Stimulated activated CD4-positive, alpha-beta T cell treated with anti-CD3 and anti-CD28 coated beads, Interleukin-2, amount 100 ng/mL, for 24 hours (primary cell): ENCODE results near the gene GALNT16.
"Not testable (repeated sequence)": the region's sequence is repeated elsewhere in the genome, so short reads cannot be mapped to it uniquely, and the experiment has no call there.

Experiments used
- DNase-seq, 2 donors: peaks; one replicate each; pipeline ENCODE4 v3.0.0-alpha.2; 2020

GALNT16 gene

DNA sequence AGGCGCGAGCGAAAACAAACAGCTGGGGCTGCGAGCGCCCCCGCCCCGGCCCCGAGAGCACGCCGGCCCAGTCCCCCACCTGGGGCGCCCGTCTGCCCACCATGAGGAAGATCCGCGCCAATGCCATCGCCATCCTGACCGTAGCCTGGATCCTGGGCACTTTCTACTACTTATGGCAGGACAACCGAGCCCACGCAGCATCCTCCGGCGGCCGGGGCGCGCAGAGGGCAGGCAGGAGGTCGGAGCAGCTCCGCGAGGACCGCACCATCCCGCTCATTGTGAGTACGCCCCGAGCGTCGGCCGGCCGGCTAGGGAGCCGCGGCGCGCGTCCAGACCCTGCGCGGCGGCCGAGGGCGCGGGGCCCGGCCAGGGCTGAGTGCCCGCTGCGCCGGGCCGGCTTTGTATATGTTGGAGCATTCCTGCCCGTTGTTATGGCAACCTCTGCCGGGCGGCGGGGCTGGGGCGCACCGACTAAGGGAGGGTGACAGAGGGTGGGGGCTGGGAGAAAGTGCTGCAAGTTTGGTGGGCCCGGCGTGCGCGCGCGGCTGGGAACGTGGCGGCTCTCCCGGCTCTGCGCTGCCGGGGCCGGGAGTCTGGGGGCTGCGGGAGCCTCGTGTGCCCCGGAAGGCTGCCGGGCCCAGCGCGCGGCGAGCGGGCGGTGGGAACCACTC, 367 bp downstream of the GALNT16 start:
- DNase-seq: peak in 1 of 2 donors; percentile 26

DNA sequence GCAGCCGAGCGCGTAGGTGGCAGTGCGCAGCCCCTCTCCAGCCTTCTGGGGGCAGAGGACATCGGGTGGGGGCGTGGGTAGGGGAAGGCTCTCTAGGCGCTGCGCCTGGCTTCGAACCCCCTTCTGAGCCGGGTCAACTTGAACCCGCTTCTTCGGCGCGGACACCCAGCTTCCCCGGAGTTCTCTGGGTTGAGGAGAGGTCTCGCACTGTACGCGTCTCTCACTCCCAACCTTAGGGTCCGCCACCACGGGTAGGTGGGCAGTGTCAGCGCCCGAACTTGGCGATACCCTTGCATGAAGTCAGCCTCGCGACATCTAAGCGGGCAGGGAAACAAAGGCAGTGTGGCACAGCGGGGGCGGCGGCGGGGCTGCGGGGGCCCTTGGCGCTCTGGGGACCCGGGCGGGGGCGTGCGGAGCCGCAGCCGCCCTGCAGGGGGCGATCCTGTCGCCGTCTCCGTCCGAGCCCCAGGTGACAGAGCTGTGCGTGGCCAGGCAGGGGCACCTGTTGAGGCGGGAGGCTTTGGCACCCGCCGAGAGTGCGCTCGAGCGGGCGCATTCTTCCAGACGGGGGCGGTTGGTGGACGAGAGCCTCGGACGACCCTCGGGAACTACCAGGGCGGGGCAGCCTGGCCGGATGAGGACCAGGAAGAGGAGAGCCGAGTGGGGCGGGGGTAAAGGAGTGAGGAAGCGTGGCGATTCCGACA, 1.1 kb downstream of the GALNT16 start:
- peak; percentile 44 to 67 for DNase-seq

DNA sequence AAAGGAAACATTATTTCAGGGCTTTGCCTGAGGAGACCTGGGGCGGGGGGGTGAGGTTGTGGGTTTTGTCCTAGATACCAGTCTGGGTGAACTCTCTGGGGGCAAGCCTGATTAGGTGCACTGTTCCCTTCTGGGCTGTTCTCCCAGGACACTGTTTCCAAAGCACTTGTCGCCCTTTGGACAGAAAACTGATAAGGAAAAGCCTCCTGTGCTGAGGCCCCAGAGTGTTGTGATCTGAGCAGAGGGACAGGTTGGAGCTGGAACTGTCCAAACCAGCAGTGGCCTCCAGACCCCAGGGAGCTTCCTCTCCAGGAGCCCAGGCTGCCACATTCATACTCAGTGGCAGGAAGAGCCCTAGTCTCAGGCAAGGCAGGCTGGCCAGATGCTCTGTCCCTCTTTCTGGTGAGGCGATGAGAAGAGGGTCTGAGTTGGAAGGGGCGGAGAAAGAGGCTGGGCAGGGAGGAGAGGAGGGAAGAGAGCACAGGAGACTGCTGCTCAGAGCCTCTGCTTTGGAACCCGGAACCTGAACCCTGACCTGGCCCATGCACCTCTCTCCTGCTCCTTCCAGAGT, 1.9 kb downstream of the GALNT16 start:
- DNase-seq: no peak

DNA sequence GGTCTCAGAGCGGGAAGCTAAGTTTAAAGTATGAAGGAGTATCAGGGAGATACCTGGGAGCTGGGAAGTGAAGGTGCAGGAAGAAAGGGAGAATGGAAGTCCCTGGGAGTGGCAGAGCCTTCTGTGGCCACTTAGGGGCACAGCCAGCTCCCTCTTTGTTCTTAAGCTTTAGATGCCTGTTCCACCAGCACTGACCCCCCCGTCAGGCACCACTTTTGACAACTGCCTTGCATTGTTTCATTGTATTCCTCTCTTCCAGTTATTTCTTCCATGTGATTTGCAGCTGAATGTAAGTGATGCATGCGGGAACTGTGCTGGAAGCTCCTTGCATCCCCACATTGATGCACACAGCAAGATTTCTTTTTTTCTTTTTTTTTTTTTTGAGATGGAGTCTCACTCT, 2.6 kb downstream of the GALNT16 start:
- DNase-seq: no peak

DNA sequence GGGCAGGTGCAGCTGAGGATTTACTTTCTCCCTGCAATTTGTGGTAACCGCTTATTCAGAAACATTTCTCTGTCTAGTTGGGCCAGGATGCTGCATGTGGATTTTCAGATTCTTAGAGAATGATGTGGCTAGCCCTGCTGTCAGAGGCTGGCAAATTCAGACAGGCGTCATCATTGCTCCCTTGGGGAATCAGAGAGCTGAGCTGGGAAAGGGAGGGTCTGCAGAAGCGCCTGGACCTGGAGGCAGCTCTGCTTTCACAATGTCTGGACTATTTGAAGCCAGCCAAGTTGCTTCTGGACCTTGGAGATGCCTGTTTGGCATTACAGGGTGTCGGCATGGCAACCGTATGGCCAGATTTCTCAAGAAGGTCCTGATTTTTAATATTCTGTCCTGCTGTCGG, 3.4 kb downstream of the GALNT16 start:
- DNase-seq: no peak

DNA sequence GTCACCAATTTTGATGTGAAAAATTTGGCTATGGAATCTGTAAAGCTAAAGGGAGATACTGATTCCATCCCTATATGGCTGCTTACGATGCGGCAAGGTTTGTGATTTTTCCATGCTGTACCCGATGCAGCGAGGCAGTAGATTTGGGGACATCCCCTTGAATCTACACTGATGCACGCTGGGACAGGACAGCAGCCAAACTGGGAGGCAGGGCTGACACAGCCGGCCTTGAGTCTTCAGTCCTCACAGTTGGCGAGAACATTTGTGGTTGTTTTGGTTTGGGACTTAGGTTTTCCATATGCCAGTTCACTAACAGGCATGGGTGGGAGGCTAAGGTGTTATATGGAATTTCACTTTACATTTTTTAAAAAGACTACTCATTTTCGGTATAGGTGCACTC, 3.8 kb downstream of the GALNT16 start:
- no peak for DNase-seq

DNA sequence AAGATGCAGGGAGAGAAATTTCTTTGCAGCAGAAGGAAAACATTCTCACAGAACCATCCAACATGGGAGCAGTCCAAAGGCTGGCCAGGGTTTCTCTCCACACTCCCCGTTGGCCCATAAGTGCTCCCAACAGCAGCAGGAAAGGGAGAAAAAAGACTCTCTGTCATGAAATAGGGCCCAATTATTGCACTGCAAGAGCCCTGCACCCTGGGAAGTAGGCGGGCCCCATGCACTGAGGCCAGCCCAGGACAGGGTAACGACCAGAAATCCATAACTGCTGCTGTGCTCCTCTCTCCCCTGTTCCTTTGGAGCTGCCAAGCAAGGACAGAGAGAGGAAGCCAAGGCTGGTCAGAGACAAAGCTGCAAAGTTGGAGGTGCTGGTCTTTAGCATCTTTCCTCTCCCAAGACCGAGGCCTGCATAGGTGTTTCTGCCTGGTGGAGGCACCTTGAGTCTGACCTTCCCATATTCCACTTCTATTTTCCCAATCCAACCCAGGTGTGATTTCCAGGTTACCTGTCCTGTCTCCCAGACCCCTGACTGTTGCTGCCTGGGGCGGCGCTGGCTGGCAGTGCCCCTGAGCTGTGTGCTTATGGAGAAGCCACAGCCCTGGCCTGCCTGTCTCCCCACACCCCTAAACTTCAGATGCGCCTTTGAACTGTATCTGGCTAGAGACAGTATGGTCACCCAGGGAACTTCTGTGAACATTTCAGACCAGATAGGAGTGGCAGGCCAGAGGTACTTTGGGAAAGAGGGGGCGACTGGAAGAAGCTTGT, 6.8 kb downstream of the GALNT16 start:
- no peak for DNase-seq

DNA sequence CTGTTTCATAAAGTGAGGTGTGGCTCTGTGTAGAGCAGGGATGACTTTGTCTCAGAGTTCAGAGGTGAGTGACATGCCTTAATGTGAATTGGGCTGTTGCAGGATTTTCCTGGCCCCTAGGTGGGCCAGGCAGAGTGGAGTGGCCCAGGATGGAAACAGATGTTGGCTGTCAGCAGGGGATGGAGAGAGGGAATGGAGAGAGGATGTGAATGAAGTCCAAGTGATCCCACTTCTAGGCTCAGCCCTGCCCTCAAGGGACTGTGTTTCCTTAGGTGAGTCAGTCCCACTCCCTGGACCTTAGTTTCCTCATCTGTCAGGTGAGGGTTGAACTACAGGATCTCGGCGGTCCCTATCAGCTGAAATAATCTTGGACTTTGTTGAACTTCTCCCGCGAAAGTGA, 7.5 kb downstream of the GALNT16 start:
- no peak for DNase-seq

DNA sequence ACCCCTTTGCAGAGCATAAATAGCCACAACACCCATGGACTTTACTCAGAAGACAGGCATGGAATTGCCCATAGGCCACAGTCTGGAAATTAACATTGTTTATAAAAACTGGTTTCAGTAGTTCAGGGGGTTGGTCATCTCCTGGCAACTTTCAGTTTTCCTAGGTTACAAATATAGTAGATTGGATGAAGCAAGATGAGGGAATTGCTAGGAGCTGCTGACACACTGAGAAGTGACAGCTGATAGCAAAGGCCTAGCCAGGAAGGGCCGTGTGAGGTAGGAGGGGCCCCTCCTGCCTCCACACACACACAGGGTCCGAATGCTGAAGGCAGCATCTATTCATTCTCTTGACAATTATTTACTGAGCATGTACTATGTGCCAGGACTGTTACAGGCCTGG, 8.3 kb downstream of the GALNT16 start:
- DNase-seq: no peak

DNA sequence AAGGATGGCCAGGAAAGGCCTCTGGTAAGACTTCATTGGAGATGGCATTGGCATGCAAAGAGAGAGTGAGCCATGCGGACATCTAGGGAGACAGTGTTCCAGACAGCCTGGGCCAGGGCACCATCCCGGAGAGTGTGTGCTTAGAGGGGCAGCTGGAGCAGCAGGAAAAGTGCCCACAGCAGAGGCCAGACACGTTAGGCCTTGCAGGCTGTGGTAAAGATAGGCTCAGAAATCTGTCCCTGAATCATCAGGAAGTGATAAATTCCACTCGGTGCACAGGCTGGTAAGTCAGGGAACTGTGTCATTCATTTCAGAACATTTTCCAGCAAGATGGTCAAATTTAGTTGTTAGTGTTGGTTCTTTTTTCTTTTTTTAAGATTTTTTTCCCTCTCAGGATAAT, 8.8 kb downstream of the GALNT16 start:
- DNase-seq: no peak

DNA sequence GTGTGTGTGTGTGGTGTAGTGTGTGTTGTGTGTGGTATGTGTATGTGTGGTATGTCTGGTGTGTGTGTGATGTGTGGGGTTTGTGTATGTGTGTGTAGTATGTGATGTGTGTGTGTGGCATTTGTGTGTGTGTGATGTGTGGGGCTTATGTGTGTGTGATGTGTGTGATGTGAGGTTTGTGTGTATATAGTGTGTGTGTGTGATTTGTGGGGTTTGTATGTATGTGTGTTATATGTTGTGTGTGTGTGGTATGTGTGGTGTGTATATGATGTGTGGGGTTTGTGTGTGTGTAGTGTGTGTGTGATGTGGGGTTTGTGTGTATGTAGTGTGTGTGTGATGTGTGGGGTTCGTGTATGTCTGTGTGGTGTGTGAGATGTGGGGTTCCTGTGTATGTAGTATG, 9.4 kb downstream of the GALNT16 start:
- no peak for DNase-seq

DNA sequence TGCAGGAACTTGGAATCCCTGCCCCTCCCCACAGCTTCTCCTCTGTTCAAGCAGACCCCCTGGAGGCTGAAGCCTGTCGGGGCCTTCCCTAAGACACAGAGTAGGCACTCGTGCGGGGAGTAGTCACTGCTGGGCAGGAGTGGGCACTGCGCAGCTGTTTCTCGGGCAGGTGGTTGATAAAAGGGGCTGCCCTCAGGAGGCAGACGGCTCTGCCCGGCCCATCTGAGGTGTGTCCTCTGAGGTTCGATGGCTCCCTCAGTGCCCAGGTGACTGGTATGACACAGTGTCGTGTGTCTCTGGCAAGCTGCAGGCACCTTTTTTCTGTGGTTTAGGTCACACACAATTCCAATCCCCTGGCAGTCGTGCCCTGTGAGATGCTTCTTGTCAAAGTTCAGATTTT, 10.1 kb downstream of the GALNT16 start:
- no peak for DNase-seq

DNA sequence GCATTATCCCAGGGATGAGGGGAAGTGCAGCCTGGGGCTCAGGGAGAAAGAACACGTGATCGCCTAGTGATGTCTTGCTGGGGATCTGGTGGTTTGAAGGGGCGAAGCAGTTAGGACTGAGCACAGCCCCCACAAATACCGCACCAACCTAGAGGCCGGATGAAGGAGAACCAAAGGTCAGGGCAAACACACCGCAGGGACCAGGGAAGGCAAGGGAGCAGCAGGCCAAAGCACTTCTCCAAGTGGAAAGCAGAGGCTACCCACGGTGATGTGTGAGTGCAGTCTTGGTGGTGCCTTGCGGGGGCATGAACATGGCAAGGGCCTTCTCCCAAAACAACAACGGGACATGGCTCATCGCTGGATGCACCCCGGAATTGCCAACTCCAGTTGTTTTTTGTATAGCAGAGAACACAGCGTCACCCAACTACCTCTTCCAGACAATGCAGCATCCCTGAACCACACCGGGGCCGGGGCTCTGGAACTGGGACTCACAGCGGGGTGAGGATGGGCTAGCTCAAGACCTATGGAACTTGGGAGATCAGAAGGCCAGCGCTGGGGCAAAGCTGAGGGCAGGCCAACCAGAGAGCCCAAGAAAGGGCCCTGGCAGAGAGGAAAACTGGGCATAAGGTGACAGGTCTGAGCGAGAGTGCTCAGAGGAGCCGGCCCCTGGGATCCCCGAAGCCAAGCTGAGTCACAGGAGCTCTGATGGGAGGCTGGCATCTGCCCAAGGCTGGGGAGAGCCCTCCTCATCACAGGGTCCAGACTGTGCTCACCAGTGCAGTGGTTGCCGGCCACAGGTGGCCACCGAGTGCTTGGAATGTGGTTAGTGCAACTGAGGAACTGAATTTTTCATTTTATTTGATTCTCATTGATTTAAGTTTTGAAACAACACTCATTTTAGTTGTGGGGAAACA, 11.1 kb downstream of the GALNT16 start:
- DNase-seq: no peak

DNA sequence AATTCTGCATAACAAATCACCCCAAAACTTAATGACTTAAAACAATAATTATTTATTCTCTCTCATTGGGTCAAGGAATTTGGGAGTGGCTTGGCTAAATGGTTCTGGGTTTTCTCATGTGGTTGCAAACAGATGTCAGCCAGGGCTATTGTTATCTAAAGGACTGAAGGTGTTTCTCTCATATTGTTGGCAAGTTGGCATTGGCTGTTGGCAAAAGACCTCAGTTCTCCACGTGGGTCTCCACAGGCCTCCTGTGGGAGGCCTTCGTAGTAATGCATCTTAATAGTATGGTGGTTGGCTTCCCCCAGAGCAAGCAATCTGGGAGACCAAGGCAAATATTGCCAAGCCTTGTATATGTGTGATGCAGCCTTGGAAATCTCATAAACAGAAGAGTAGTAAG, 14.4 kb downstream of the GALNT16 start:
- DNase-seq: no peak

DNA sequence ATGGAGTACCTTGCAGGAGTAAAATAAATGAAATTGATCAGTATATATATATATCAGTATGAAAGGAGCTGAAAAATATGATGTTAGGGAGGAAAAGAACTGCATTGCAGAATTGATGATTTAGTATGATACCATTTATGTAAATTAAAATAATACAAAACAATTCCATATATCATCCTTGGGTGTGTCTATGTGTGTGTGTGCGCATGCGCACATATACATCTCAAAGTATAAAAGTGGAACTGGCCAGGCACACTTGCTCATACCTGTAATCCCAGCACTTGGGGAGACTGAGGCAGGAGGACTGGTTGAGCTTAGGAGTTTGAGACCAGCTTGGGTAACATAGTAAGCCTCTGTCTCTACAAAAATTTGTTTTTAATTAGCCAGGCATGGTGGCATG, 15.4 kb downstream of the GALNT16 start:
- DNase-seq: no peak

DNA sequence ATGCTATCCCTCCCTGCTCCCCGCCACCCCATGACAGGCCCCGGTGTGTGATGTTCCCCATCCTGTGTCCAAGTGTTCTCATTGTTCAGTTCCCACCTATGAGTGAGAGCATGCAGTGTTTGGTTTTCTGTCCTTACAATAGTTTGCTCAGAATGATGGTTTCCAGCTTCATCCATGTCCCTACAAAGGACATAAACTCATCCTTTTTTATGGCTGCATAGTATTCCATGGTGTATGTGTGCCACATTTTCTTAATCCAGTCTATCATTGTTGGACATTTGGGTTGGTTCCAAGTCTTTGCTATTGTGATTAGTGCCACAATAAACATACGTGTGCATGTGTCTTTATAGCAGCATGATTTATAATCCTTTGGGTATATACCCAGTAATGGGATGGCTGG, 17.4 kb downstream of the GALNT16 start:
- not testable (repeated sequence) for DNase-seq

DNA sequence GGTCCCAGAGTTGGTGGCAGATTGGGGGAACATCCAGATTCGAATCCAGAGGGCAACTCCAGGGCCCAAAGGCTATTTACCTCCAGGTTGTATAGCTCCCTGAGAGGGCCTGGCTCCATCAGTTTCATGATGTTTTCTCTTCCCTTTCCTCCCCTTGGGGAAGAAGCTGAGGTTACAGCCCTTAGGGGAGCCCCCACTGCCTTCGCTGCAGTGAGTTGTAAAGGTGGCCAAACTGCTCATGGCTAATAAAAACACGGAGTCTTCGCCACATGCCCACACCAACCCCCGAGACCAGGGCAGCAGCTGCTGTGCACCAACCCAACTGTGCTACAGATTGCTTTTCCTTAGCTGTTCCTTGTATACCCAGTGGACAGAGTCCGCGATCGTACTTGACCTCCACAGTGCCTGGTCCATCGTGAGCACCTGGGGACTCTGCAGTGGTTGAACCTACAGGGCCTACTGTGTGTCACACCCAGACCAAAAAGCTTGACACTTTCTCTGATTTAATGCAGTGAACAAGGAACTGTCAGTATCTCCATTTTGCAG, 20.9 kb downstream of the GALNT16 start:
- DNase-seq: peak in 1 of 2 donors; percentile 4

DNA sequence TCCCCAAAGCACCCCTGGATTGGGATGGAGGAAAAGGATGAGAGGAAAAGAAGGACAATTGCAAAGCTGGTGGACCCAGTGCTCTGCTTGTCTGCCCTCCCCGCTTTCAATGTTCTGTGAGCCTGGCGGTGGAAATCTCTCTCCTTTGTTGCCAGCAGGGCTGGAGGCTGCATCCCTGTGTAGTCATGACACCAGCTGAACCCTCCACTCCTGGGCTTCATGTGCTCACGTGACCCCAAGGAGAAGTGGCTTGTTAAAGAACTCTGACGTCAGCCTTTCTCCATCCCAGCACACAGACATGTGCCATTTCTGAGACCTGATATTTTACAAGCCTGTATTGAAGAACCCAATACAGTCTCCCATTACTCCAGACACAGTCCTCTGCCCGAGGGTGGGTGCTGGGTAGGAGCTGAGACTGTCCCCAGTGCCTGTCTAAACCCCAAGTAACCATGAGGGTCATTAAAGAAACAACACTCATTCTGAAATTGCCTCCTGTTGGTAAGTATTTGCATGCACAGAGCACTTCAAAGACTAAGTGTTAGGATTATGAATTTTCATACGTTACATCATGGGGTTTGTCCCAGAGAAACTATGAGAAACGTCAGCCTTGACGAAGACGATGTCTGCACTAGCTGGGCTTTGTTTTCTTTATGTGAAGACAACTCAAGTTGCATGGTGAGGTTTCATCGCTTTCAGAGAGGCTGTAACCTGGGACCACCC, 21.7 kb downstream of the GALNT16 start:
- no peak for DNase-seq

DNA sequence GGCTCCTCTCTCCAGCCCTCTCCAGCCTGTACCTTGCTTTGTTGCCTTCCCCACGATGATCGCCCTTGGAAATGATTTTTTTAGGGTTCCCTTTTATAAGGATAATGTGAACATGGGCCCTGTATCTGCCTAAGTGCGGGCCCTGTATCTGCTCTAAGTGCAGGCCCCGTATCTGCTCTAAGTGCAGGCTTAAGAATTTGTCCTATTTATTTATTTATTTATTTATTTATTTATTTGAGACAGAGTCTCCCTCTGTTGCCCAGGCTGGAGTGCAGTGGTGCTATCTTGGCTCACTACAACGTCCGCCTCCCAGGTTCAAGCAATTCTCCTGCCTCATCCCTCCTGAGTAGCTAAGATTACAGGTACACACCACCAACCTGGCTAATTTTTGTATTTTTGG, 22.5 kb downstream of the GALNT16 start:
- no peak for DNase-seq

DNA sequence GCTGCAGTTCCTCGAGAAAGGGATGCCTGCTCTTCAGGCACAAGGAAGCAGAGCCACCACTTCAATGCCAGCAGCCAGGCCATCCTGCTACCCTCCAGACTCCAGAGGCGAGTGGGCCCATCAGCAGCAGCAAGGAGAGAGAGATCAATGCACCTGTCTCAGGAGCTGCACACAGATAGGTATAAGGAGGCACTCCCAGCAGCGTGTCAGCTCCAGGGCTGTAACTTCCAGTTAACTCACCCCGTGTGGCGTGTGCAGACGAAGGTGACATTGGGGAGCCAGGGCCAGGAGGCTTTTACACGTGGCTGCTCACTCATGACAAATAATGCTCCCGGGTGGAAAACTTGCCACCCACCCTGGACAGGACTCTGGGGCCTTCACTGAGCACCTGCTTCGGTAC, 24.2 kb downstream of the GALNT16 start:
- no peak for DNase-seq

DNA sequence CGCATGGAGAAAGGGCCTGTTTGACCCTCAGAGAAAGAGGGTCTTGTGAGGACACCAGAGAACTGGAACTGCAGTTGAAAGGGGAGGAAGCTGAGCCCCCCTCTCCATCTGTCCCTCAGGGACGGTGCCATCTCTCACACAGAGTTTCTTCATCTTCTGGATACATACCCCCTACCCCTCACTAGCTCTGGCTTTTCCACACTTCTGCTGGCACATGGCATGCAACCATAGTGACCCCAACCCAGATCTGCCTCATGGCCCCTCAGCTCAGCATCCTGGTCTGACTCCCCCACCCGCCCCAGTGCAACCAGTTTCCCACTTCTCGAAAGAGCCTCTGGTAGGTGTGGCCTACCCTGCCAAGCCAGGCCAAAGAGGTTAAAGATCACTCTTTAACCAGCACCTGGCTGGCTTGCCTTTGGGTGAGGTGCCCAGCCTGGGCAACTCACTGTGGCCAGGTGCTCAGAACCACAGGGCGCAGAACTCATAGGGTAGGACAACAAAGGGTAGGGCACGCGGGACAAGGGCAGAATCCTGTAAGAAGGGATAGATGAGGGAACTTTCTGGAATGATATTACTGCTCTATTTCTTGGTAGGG, 25.8 kb downstream of the GALNT16 start:
- DNase-seq: no peak
